Right atrium auricular region (tissue), 2 donors: ENCODE results near the gene ARV1. TPM values are rescaled to one million over a fixed set of nuclear protein-coding genes. Genes with fewer than 3 reads are reported as not detected.
A peak's percentile ranks its signal among the peaks of the same experiment; 100 is the strongest.

Source experiments
- DNase-seq: peaks from one replicate; pipeline ENCODE4 v3.0.0-alpha.2; 2019; ENCODE audit warnings: low spot score
- H3K27ac ChIP-seq, 2 donors: fragments of 200-600 bp; sonication (generic); 1 replicate in 1 of 2; 2 replicates in 1 of 2; pipeline ENCODE4 v1.5.1; 2016 to 2019
- H3K27me3 ChIP-seq, 2 donors: fragments of 200-600 bp; sonication (generic); one replicate each; pipeline versions ENCODE4 v1.5.1 to v1.6.0; 2017 to 2019
- H3K36me3 ChIP-seq: fragments of 200-600 bp; sonication (generic); one replicate; pipeline ENCODE4 v1.5.1; 2016
- H3K4me1 ChIP-seq, 2 donors: fragments of 200-600 bp; sonication (generic); one replicate each; pipeline versions ENCODE4 v1.5.1 to v1.6.0; 2017 to 2019
- H3K4me3 ChIP-seq, 2 donors: fragments of 200-600 bp; sonication (generic); 1 replicate in 1 of 2; 2 replicates in 1 of 2; pipeline ENCODE4 v1.5.1; 2017 to 2019; ENCODE audit warnings: mild to moderate bottlenecking in 1 of 2, moderate library complexity in 1 of 2
- H3K9me3 ChIP-seq, 2 donors: fragments of 200-600 bp; sonication (generic); one replicate each; pipeline ENCODE4 v1.5.1; 2019
- total RNA-seq, 2 donors: library from RNA; depleted of rRNA; stranded (reverse); fragments of >200 nt; gene quantifications; one replicate each; pipeline ENCODE4 v1.1.0, GENCODE V29; 2016
- TF ChIP-seq, protein P1 (sequence below), 2 donors: fragments of 200-600 bp; sonication (generic); IDR thresholded peaks; one replicate each; pipeline ENCODE4 v1.5.1; 2019; ENCODE audit warnings: antibody characterized with exemption in 2 of 2

Gene ARV1
- 10 to 100 TPM; 19.6 to 36.5 TPM for total RNA-seq

DNA sequence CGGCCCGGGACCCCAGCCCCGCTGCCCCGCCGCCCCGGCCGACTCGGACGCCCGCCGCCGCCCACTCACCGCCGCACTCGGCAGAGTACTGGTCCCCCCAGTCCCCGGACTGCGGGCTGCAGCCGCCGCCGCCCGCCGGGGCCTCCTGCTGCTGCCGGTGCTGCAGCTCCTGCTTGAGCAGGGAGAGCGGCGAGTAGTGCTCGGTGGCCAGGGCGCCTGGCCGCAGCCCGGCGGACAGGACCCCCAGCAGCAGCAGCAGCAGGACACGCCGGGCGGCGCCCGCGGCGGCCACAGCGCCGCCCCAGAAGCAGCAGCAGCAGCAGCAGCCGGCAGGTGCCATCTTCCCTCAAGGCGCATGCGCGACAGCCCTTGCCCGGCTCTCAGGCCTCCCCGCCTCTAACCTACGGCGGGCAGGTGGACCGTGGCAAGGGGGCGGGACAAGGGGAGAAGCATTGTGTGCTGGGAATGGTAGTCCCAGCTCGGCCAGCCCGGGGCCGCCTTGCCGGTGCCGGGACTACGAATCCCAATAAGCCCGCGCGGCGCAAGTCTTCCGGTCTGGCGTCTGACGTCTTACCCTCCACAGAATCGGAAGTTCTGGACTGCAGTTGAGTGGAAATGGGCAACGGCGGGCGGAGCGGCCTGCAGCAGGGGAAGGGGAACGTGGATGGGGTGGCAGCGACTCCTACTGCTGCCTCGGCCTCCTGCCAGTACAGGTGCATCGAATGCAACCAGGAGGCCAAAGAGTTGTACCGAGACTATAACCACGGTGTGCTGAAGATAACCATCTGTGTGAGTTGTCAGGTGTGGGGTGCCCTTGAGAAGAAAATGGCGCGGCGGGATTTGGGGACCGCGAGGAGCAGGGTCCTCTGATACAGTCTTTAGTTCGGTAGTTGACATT, at the start of gene ARV1, which contains the start of gene TTC13:
Gene ARV1, plus strand, starts transcription at position 604 of the 898 bp plus-strand sequence. Its CDS starts 12 bp downstream, at position 616.
Gene TTC13, minus strand, starts transcription at position 371 of the 898 bp plus-strand sequence. Its CDS starts 31 bp downstream, at position 340.
- peak; percentile 97 for DNase-seq

DNA sequence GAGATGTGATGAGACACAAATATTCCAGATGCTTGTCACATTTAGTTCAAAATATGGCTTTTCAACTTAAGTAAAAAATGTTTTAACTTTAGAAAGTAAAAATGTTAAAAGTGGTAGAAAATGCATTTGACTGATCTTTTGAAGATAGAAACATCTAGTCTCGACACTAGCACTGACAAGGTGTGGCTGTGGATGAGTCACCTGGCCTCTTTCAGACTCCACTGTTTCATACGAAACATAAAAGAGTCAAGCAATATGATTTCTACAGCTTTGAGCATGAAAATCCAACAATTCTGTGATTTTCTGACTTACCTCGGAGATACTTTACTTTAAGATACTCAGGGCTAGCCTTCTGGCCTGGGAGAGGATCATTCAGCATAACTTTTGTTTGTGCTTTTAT, 47.9 kb upstream of the ARV1 start:
- no peak overlapping the region for H3K4me3 ChIP-seq
- H3K27ac ChIP-seq: no peak overlapping the region
- peaks cover 22% of the 10 kb centered on the region for H3K36me3 ChIP-seq
- H3K27me3 ChIP-seq: no peaks in the 10 kb centered on the region
- no peaks in the 10 kb centered on the region for H3K9me3 ChIP-seq
- H3K4me1 ChIP-seq: no peaks in the 10 kb centered on the region
- no peak for DNase-seq
- TF ChIP-seq, protein P1, sequence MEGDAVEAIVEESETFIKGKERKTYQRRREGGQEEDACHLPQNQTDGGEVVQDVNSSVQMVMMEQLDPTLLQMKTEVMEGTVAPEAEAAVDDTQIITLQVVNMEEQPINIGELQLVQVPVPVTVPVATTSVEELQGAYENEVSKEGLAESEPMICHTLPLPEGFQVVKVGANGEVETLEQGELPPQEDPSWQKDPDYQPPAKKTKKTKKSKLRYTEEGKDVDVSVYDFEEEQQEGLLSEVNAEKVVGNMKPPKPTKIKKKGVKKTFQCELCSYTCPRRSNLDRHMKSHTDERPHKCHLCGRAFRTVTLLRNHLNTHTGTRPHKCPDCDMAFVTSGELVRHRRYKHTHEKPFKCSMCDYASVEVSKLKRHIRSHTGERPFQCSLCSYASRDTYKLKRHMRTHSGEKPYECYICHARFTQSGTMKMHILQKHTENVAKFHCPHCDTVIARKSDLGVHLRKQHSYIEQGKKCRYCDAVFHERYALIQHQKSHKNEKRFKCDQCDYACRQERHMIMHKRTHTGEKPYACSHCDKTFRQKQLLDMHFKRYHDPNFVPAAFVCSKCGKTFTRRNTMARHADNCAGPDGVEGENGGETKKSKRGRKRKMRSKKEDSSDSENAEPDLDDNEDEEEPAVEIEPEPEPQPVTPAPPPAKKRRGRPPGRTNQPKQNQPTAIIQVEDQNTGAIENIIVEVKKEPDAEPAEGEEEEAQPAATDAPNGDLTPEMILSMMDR (IDR thresholded peaks at IDR 0.05): no peak

More for the DNA sequence above, at the start of gene ARV1, which contains the start of gene TTC13:
- H3K27ac ChIP-seq: peak within 1 kb of the TSS; percentile 64 to 71
- no peaks in the 10 kb centered on the region for H3K9me3 ChIP-seq
- peaks cover 0 to 21% of the 10 kb centered on the region in 2 donors for H3K4me1 ChIP-seq
- H3K36me3 ChIP-seq: no peaks in the 10 kb centered on the region
- H3K27me3 ChIP-seq: no peaks in the 10 kb centered on the region
- TF ChIP-seq, protein P1 (IDR thresholded peaks at IDR 0.05): peak in 1 of 2 donors; percentile 49
- H3K4me3 ChIP-seq: peak within 1 kb of the TSS; percentile 81 to 87

DNA sequence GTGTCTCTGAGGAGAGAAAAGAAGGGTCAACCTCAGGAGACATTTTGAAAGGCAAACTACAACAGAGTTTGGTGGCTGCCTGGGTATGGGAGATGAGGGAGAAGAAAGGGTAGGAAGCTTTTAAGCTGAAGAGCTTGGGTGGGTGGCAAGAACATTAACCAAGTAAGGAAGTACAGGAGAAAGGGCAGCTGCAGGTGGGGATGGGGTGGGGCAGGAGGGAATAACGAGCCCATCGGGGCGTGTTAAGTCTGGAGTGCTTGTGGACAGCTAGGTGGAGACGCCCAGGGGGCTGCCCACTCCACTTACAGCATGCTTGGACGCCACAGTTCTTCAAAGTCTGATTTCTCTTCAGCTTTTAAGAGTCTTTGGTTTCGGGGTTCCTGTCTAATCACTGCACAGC, 43.0 kb upstream of the ARV1 start:
- Histone ChIP-seq H3K9me3 (no peaks in the 10 kb centered on the region), H3K4me3 (no peak overlapping the region), H3K27ac (no peak overlapping the region), H3K36me3 (peaks cover 14% of the 10 kb centered on the region), H3K4me1 (no peaks in the 10 kb centered on the region), H3K27me3 (no peaks in the 10 kb centered on the region)
- no peak for DNase-seq
- TF ChIP-seq, protein P1 (IDR thresholded peaks at IDR 0.05): no peak

DNA sequence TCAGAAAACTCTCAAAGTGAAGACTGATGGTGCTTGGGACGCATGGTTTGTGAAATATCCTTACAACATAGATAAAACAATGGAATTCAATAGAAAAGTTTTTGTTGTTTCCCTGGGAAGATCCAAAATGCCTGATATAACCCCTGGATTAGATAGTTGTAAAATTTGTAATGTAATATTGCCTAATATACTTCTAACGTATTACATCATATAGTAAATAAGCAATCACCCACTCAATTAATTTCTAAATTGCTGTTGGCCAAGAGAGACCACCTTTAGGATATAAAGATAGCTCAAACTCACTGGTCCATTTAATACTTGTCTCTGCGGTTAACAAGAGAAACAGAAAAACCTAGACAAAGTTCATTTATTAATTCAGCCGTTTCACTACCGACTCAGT, 42.4 kb upstream of the ARV1 start:
- Histone ChIP-seq H3K36me3 (peaks cover 10% of the 10 kb centered on the region), H3K4me3 (no peak overlapping the region), H3K27ac (no peak overlapping the region), H3K4me1 (no peaks in the 10 kb centered on the region), H3K27me3 (no peaks in the 10 kb centered on the region), H3K9me3 (no peaks in the 10 kb centered on the region)
- no peak for DNase-seq
- TF ChIP-seq, protein P1 (IDR thresholded peaks at IDR 0.05): no peak

DNA sequence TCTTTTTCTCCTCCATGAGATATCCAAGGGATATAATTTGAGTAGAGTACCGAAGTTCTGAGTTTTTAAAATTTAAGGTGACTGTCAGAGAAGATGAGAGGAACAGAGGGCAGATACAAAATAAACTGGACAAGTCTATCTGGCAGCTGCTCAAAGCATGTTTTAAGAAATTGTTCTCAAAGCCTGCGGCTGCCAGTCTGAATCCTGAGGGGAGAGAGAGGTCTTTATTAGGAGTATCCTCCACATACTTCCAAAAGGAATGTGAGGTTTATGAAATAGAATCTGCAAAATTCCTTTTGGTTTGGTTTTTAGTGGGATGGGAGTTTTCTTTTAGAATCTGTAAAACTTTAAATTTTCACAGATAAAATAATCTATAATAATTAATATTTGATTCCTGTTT, 41.5 kb upstream of the ARV1 start:
- DNase-seq: no peak
- no peaks in the 10 kb centered on the region for H3K27me3 ChIP-seq
- TF ChIP-seq, protein P1 (IDR thresholded peaks at IDR 0.05): no peak
- no peak overlapping the region for H3K27ac ChIP-seq
- no peaks in the 10 kb centered on the region for H3K9me3 ChIP-seq
- H3K36me3 ChIP-seq: peaks cover 7% of the 10 kb centered on the region
- H3K4me1 ChIP-seq: no peaks in the 10 kb centered on the region
- no peak overlapping the region for H3K4me3 ChIP-seq
